ENCODE data around the gene ERFE. TPM values are rescaled to one million over a fixed set of nuclear protein-coding genes. Genes with fewer than 3 reads are reported as not detected.

The ERFE gene
- total RNA-seq, 2 experiments from 2014 or later = 0.37 to 0.50 TPM

DNA sequence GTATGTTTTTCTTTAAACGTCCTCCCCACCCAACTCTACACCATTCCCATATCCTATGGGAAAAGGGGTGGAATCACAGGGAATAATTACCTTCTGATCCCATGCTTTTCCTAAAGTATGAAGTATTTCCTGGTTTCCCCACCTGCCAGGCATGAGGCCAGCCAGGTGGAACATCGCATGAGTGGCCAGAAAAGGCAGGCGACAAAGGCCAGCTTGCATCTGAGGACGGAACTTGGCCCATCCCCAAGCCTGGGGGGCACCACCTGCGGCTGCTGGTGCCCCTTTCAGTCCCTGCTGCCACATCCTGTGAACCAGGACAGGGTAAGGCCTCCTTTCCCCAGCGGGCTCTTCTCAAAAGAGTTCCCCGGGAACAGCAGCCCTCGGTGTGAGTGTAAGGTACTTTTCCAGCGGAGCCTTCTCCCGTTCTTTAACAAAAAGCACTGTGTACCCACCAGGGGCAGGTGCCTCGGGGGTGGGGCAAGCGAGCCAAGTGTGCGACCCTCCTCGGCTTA, 1.2 kb upstream of the ERFE start:
- DNase-seq (no peak), ATAC-seq (no peak)
- ChIA-PET POLR2A (no interaction called here), CTCF (interaction anchor here (0.7 kb wide), 1 partner anchor 619 kb away, joined by 4 read pairs; no protein-coding TSS in a partner anchor)
- Mint-ChIP-seq H3K36me3 (ENCODE audit: low read depth) (no peaks in the 10 kb centered on the region), H3K9me3 (ENCODE audit: insufficient read depth) (no peaks in the 10 kb centered on the region), H3K27ac (no peak overlapping the region), H3K27me3 (ENCODE audit: low read depth) (peaks cover 10% of the 10 kb centered on the region), H3K4me1 (ENCODE audit: low read depth) (peaks cover 15% of the 10 kb centered on the region), H3K4me3 (no peak overlapping the region)

- Mint-ChIP-seq H3K27me3 (ENCODE audit: low read depth) (peaks cover 13% of the 10 kb centered on the region), H3K4me1 (ENCODE audit: low read depth) (peaks cover 15% of the 10 kb centered on the region), H3K4me3 (no peak overlapping the region), H3K36me3 (ENCODE audit: low read depth) (no peaks in the 10 kb centered on the region), H3K27ac (no peak overlapping the region), H3K9me3 (ENCODE audit: insufficient read depth) (no peaks in the 10 kb centered on the region)
- ChIA-PET POLR2A (no interaction called here), CTCF (no interaction called here)
- ATAC-seq = no peak
- DNase-seq = no peak
Measured at GRCh38 chr2:238158018-238158508, 707 bp upstream of the ERFE start.

DNA sequence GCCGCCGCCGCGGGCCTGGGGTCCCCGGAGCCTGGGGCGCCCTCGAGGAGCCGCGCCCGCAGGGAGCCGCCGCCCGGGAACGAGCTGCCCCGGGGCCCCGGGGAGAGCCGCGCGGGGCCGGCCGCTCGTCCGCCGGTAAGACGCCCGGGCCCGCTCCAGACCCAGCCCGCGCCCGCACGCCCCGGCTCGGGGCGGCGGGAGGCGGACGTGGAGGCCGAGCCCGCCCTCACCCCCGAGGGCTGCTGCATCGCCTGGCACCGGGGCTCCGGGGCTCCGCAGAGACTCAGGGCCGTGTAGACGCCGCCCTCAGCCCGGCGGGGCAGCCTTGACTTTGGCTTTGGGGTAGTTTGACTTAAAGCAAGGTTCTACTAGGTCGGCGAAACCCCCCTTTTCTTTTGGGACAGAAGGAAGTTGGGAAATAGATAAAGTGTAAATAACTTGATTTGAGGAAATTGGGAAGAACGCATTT, 335 bp downstream of the ERFE start:
- ChIA-PET CTCF (interaction anchor here (0.6 to 2.7 kb wide), 2 partner anchors 104 to 108 kb away, joined by 3 to 19 read pairs; no protein-coding TSS in a partner anchor), POLR2A (no interaction called here)
- H3K4me1 Mint-ChIP-seq (ENCODE audit: low read depth) = peaks cover 15% of the 10 kb centered on the region
- H3K36me3 Mint-ChIP-seq (ENCODE audit: low read depth) = no peaks in the 10 kb centered on the region
- ATAC-seq (peak; percentile 66), DNase-seq (peak; percentile 32)
- H3K27ac Mint-ChIP-seq = no peak overlapping the region
- peaks cover 16% of the 10 kb centered on the region for H3K27me3 Mint-ChIP-seq (ENCODE audit: low read depth)
- no peaks in the 10 kb centered on the region for H3K9me3 Mint-ChIP-seq (ENCODE audit: insufficient read depth)
- H3K4me3 Mint-ChIP-seq = peak overlapping the region; percentile 55

- peaks cover 15% of the 10 kb centered on the region for H3K4me1 Mint-ChIP-seq (ENCODE audit: low read depth)
- peak overlapping the region; percentile 55 for H3K4me3 Mint-ChIP-seq
- no peaks in the 10 kb centered on the region for H3K36me3 Mint-ChIP-seq (ENCODE audit: low read depth)
- ChIA-PET CTCF (interaction anchor here (1.2 to 2.7 kb wide), 3 partner anchors 14 to 104 kb away, joined by 3 to 19 read pairs (median 4); no protein-coding TSS in a partner anchor), POLR2A (no interaction called here)
- no peak for DNase-seq
- no peak for ATAC-seq
- peaks cover 21% of the 10 kb centered on the region for H3K27me3 Mint-ChIP-seq (ENCODE audit: low read depth)
- no peaks in the 10 kb centered on the region for H3K9me3 Mint-ChIP-seq (ENCODE audit: insufficient read depth)
- H3K27ac Mint-ChIP-seq = no peak overlapping the region
Measured at GRCh38 chr2:238159661-238160205, 963 bp downstream of the ERFE start.

DNA sequence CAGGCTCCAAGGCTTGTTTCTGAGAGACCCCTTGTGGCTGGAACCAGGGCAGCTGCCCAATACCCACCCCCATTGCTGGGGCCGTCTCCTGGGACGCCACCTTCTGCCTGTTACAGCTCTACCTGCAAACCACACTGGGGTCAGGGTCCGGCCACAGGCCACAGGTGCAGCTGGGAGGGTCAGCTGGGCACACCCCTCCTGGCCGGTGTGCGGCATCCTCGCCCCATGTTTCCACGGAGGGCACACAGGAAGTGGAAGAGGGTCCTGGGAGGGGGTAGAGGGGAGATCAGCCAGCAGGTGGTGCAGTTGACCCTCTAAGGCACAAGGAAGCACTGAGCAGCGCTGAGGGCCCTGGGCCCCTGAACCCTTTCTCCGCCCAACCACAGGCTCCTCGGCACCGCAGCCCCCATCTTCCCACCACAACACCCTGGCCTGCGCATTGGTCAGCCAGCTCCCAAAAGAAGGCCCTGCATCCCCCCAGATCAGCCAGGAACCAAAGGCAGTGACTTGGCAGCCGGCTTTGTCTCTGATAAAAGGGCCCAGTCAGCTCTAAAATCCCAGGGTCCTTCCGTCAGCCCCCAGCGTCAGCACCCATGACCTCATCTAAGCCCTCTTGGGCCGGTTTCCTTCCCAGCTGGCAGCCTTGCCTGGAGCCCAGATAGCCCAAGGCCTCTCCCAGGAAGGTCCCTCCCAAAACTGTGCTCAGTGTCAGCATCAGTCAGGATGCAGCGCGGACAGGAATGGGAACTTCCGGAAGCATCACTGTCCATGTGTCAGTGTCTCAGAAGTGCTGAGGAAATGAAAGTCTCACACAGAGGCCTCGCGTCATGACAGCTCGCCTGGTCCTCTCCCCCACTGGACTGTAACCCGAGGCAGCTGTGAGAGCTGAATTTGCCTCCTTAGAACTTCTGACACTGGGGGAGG, 1.7 kb downstream of the ERFE start:
- ATAC-seq = peak; percentile 25
- CTCF ChIA-PET = interaction anchor here (0.7 to 2.7 kb wide), 6 partner anchors 9 to 105 kb away, joined by 3 to 19 read pairs (median 4); no protein-coding TSS in a partner anchor
- H3K4me3 Mint-ChIP-seq = no peak overlapping the region
- H3K4me1 Mint-ChIP-seq (ENCODE audit: low read depth) = peaks cover 15% of the 10 kb centered on the region
- POLR2A ChIA-PET = no interaction called here
- no peak overlapping the region for H3K27ac Mint-ChIP-seq
- peak; percentile 51 for DNase-seq
- no peaks in the 10 kb centered on the region for H3K36me3 Mint-ChIP-seq (ENCODE audit: low read depth)
- peaks cover 26% of the 10 kb centered on the region for H3K27me3 Mint-ChIP-seq (ENCODE audit: low read depth)
- H3K9me3 Mint-ChIP-seq (ENCODE audit: insufficient read depth) = no peaks in the 10 kb centered on the region

DNA sequence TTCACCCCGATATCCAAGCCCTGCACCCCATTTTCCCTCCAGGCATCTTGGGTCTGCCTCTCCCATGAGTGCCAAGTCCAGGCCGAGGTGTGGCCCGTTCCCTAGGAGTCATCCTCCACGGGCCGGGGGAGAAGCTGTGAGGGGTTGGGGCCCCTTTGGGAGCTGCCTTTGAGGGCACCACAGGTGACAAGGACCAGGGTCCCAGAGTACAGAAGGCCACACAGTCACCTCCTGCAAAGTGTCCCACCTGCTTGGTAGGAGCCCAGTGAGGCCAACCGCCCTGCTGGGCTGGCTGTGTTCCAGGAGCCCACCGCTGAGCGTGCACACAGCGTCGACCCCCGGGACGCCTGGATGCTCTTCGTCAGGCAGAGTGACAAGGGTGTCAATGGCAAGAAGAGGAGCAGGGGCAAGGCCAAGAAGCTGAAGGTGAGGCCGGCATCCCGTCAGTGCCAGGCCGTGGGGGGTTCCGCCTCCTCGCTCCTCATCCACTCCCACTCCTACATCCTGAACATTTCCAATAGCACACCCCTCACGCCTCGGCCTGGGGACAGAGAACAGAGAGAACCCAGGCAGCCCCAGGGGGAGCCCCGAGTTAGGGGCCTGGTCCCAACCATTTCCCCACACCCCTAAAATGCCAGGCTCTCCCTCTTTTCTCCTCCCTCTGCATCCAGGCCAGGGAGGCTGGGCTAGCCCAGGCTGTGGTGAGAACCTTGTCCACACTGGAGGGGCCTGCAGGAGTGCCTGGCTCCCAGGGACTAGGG, 2.7 kb downstream of the ERFE start:
- H3K36me3 Mint-ChIP-seq (ENCODE audit: low read depth) = no peaks in the 10 kb centered on the region
- H3K27ac Mint-ChIP-seq = no peak overlapping the region
- ChIA-PET POLR2A (interaction anchor here (1.4 kb wide), 1 partner anchor 42 kb away, joined by 3 read pairs; the partner anchor contains the start of gene ILKAP), CTCF (interaction anchor here (1.1 to 2.7 kb wide), 4 partner anchors 70 to 104 kb away, joined by 3 to 19 read pairs (median 4); no protein-coding TSS in a partner anchor)
- peaks cover 26% of the 10 kb centered on the region for H3K27me3 Mint-ChIP-seq (ENCODE audit: low read depth)
- H3K9me3 Mint-ChIP-seq (ENCODE audit: insufficient read depth) = no peaks in the 10 kb centered on the region
- H3K4me1 Mint-ChIP-seq (ENCODE audit: low read depth) = peaks cover 15% of the 10 kb centered on the region
- no peak for DNase-seq
- ATAC-seq = no peak
- H3K4me3 Mint-ChIP-seq = no peak overlapping the region

DNA sequence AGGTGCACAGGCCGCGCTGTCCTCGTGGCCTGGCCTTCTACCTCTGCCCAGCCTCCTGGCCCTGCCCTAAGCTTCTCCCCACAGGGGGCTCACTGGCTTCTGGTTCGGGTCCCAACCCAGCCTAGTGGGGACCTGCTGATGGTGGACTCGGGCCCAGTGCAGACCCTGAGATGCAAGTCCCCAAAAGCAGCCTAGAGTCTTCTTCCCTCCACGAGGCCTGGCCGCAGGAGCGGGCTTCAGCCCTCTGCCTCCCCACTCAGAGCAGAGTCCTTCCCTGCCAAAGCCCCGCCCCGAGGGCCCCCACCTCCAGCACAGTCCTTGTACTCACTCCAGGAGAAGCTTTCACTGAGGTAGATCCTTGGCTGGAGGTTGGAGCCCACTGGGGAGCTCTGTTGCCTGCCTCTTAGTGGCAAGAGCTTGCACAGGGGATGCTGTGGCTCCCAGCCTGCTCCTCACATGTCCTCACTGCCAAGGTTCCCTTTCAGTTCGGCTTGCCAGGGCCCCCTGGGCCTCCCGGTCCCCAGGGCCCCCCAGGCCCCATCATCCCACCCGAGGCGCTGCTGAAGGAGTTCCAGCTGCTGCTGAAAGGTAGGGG, 3.6 kb downstream of the ERFE start:
- H3K4me3 Mint-ChIP-seq = no peak overlapping the region
- POLR2A ChIA-PET = interaction anchor here (1.4 kb wide), 1 partner anchor 42 kb away, joined by 3 read pairs; the partner anchor contains the start of gene ILKAP
- peaks cover 15% of the 10 kb centered on the region for H3K4me1 Mint-ChIP-seq (ENCODE audit: low read depth)
- peaks cover 26% of the 10 kb centered on the region for H3K27me3 Mint-ChIP-seq (ENCODE audit: low read depth)
- ATAC-seq = no peak
- no peaks in the 10 kb centered on the region for H3K36me3 Mint-ChIP-seq (ENCODE audit: low read depth)
- H3K27ac Mint-ChIP-seq = no peak overlapping the region
- CTCF ChIA-PET = interaction anchor here (2.0 kb wide), 1 partner anchor 101 kb away, joined by 9 read pairs; no protein-coding TSS in a partner anchor
- no peaks in the 10 kb centered on the region for H3K9me3 Mint-ChIP-seq (ENCODE audit: insufficient read depth)
- no peak for DNase-seq

GRCh38 chr2:238162846-238163441, 4.2 kb downstream of the ERFE start:
- no peak for ATAC-seq
- DNase-seq = no peak
- peaks cover 26% of the 10 kb centered on the region for H3K27me3 Mint-ChIP-seq (ENCODE audit: low read depth)
- H3K9me3 Mint-ChIP-seq (ENCODE audit: insufficient read depth) = no peaks in the 10 kb centered on the region
- H3K36me3 Mint-ChIP-seq (ENCODE audit: low read depth) = no peaks in the 10 kb centered on the region
- peaks cover 15% of the 10 kb centered on the region for H3K4me1 Mint-ChIP-seq (ENCODE audit: low read depth)
- CTCF ChIA-PET = interaction anchor here (2.0 kb wide), 1 partner anchor 100 kb away, joined by 9 read pairs; no protein-coding TSS in a partner anchor
- no peak overlapping the region for H3K27ac Mint-ChIP-seq
- POLR2A ChIA-PET = no interaction called here
- no peak overlapping the region for H3K4me3 Mint-ChIP-seq

- no peak overlapping the region for H3K4me3 Mint-ChIP-seq
- peaks cover 15% of the 10 kb centered on the region for H3K4me1 Mint-ChIP-seq (ENCODE audit: low read depth)
- H3K27ac Mint-ChIP-seq = no peak overlapping the region
- CTCF ChIA-PET = interaction anchor here (2.0 kb wide), 1 partner anchor 99 kb away, joined by 9 read pairs; no protein-coding TSS in a partner anchor
- no peaks in the 10 kb centered on the region for H3K9me3 Mint-ChIP-seq (ENCODE audit: insufficient read depth)
- ATAC-seq (no peak), DNase-seq (no peak)
- H3K36me3 Mint-ChIP-seq (ENCODE audit: low read depth) = no peaks in the 10 kb centered on the region
- POLR2A ChIA-PET = no interaction called here
- peaks cover 26% of the 10 kb centered on the region for H3K27me3 Mint-ChIP-seq (ENCODE audit: low read depth)
Measured at GRCh38 chr2:238163481-238164198, 4.9 kb downstream of the ERFE start.

- Mint-ChIP-seq H3K27me3 (ENCODE audit: low read depth) (peaks cover 21% of the 10 kb centered on the region), H3K9me3 (ENCODE audit: insufficient read depth) (no peaks in the 10 kb centered on the region), H3K36me3 (ENCODE audit: low read depth) (peaks cover 6% of the 10 kb centered on the region), H3K4me3 (no peak overlapping the region), H3K4me1 (ENCODE audit: low read depth) (peaks cover 7% of the 10 kb centered on the region), H3K27ac (no peak overlapping the region)
- ATAC-seq = no peak
- ChIA-PET POLR2A (no interaction called here), CTCF (no interaction called here)
- DNase-seq = no peak
Measured at GRCh38 chr2:238164906-238165287, 6.1 kb downstream of the ERFE start.

All from activated CD8-positive, alpha-beta T cell treated with anti-CD3 and anti-CD28 coated beads, Interleukin-2, amount 10 ng/mL, durations not matched to agents 7 days and 5 days (primary cell).